K562 (cell line): ENCODE measurements around the gene GPR183. TPM values are rescaled to one million over a fixed set of nuclear protein-coding genes. Genes with fewer than 3 reads are reported as not detected.

ENCODE experiments used
- ATAC-seq: fragments of 200-7000 bp; cut with Tn5 transposase; 3 replicates; pipeline ENCODE4 v1.9.1; 2020; ENCODE audit warnings: moderate library complexity
- BruUV-seq: library from RNA; stranded (reverse); fragments of 400-500 nt; replicated peaks from 2 replicates; lab custom pipeline; 2021; lab: Mats Ljungman, UMichigan
- CTCF ChIA-PET: fragments of 300-600 bp; formaldehyde crosslinking; extraction: SDS; loops from one replicate; lab custom pipeline; 2021; ENCODE audit warnings: low intra/inter-chr PET ratio; lab: Yijun Ruan, JAX
- POLR2A ChIA-PET: fragments of 300-600, 350-650 bp; sonication (Branson Sonifier 250); formaldehyde crosslinking; extraction: SDS; loops from one replicate; lab custom pipeline; 2021; ENCODE audit warnings: antibody characterized with exemption, inconsistent platforms; lab: Yijun Ruan, JAX
- DNase-seq, 4 experiments: peaks; one replicate each; pipeline versions ENCODE4 v3.0.0 to v3.0.0-alpha.2; 2011 to 2018; ENCODE audit warnings: low spot score in 3 of 4, mixed read lengths in 3 of 4; ENCODE audit errors: extremely low read depth in 1 of 4
- FAIRE-seq: peaks from 2 replicates; lab custom pipeline; 2011; peaks lifted over from hg19 to GRCh38; lab: Jason Lieb, UNC
- H2AFZ ChIP-seq: 2 replicates; pipeline ENCODE4 v1.6.0; 2011; ENCODE audit warnings: low read depth, low read length, control low read depth, inconsistent platforms
- H3K27ac ChIP-seq: fragments of 200-600 bp; 3 replicates; pipeline ENCODE4 v1.8.0; 2011; ENCODE audit warnings: low read depth, mild to moderate bottlenecking, control low read depth, inconsistent platforms, low read length, moderate library complexity, mixed read lengths; ENCODE audit errors: extremely low read depth
- H3K27me3 ChIP-seq, 2 experiments: fragments of 300-600 bp in 1 of 2; 2 replicates in 1 of 2; 3 replicates in 1 of 2; pipeline versions ENCODE4 v1.6.0 to v1.8.0; 2011; ENCODE audit warnings: inconsistent platforms in 2 of 2, low read length in 2 of 2, mild to moderate bottlenecking in 1 of 2, mixed read lengths in 1 of 2, moderate library complexity in 1 of 2; ENCODE audit not compliant: control insufficient read depth in 2 of 2, insufficient read depth in 2 of 2
- H3K36me3 ChIP-seq: fragments of 300-600 bp; 3 replicates; pipeline ENCODE4 v1.8.0; 2011; ENCODE audit warnings: mild to moderate bottlenecking, low read length, inconsistent platforms; ENCODE audit not compliant: control insufficient read depth, insufficient read depth
- H3K4me1 ChIP-seq, 2 experiments: fragments of 200-600 bp in 1 of 2; replicated peaks in 1 of 2; 2 replicates in 1 of 2; 3 replicates in 1 of 2; pipeline versions ENCODE4 v1.5.1 to v1.8.0; 2011; ENCODE audit warnings: inconsistent platforms in 2 of 2, low read length in 2 of 2, mild to moderate bottlenecking in 1 of 2, mixed read lengths in 1 of 2, moderate library complexity in 1 of 2; ENCODE audit not compliant: control insufficient read depth in 2 of 2, insufficient read depth in 2 of 2
- H3K4me2 ChIP-seq: 2 replicates; pipeline ENCODE4 v1.6.1; 2011; ENCODE audit warnings: low read length, control low read depth, inconsistent platforms, mixed read lengths; ENCODE audit not compliant: insufficient read depth
- H3K4me3 ChIP-seq: fragments of 200-600 bp; sonication (generic), shearing (Covaris generic); 2 replicates; pipeline ENCODE4 v1.5.1; 2016; ENCODE audit warnings: control low read depth, inconsistent platforms
- H3K79me2 ChIP-seq: fragments of 200-600 bp; 3 replicates; pipeline ENCODE4 v1.8.0; 2011; ENCODE audit warnings: low read length, inconsistent platforms; ENCODE audit not compliant: control insufficient read depth, insufficient read depth
- H3K9ac ChIP-seq, 2 experiments: 2 replicates each; pipeline versions ENCODE4 v1.6.0 to v1.6.1; 2011; ENCODE audit warnings: low read depth in 2 of 2, low read length in 2 of 2, control low read depth in 1 of 2, inconsistent platforms in 1 of 2, mild to moderate bottlenecking in 1 of 2, mixed read lengths in 1 of 2; ENCODE audit not compliant: insufficient read depth in 1 of 2
- H3K9me1 ChIP-seq: one replicate; pipeline ENCODE4 v1.6.0; 2011; ENCODE audit warnings: inconsistent platforms, mild to moderate bottlenecking, low read length, moderate library complexity; ENCODE audit not compliant: control insufficient read depth, insufficient read depth
- H3K9me3 ChIP-seq: replicated peaks from 2 replicates; pipeline ENCODE4 v1.5.1; 2011; ENCODE audit warnings: low read depth, low read length, inconsistent platforms; ENCODE audit not compliant: control insufficient read depth, insufficient read depth
- H4K20me1 ChIP-seq: replicated peaks from 2 replicates; pipeline ENCODE4 v1.6.1; 2011; ENCODE audit warnings: low read length, inconsistent platforms, mixed read lengths; ENCODE audit not compliant: control insufficient read depth, insufficient read depth
- CEBPB ChIP-seq: fragments of 450-650 bp; IDR thresholded peaks from 2 replicates; pipeline ENCODE4 v1.6.1; 2016; ENCODE audit warnings: missing genetic modification characterization, missing compliant biosample characterization
- CEBPG ChIP-seq, 3 experiments: fragments of 200-800 bp in 1 of 3; sonication (Bioruptor generic) in 1 of 3; sonication (generic) in 1 of 3; formaldehyde crosslinking in 1 of 3; IDR thresholded peaks in 2 of 3; conservative IDR thresholded peaks in 1 of 3; 2 replicates each; pipeline versions ENCODE4 v1.6.1 to v1.8.0; 2016 to 2022; ENCODE audit warnings: missing compliant biosample characterization in 2 of 3, missing genetic modification characterization in 2 of 3, mild to moderate bottlenecking in 1 of 3, missing genetic modification reagents in 1 of 3
- IRF9 ChIP-seq: fragments of 450-650 bp; IDR thresholded peaks from 2 replicates; pipeline ENCODE4 v1.6.1; 2016; ENCODE audit warnings: missing biosample characterization, missing genetic modification characterization
- REST ChIP-seq, 2 experiments: fragments of 450-650 bp; formaldehyde crosslinking in 1 of 2; IDR thresholded peaks; 2 replicates each; pipeline versions ENCODE4 v1.4.0 to v1.6.1; 2014 to 2020; ENCODE audit warnings: mild to moderate bottlenecking in 2 of 2, borderline replicate concordance in 1 of 2, low read depth in 1 of 2
- ZNF217 ChIP-seq: sonication (generic); formaldehyde crosslinking; IDR thresholded peaks from 2 replicates; pipeline ENCODE4 v1.8.0; 2022; ENCODE audit warnings: mild to moderate bottlenecking, missing genetic modification reagents
- ZSCAN32 ChIP-seq: fragments of 450-650 bp; formaldehyde crosslinking; IDR thresholded peaks from 2 replicates; pipeline ENCODE4 v1.4.0; 2020; ENCODE audit warnings: mild to moderate bottlenecking, moderate library complexity
- WGBS: fragments of 100-300 bp; shearing (Covaris generic); methylation state at CpG from one replicate; pipeline ENCODE4 v1.1.6; 2016; ENCODE audit warnings: low coverage, mixed read lengths; ENCODE audit not compliant: insufficient coverage; ENCODE audit errors: missing lambda C conversion rate; 5-methylcytosine and 5-hydroxymethylcytosine counted together
- in situ Hi-C: fragments of 300-500 bp; cut with MboI; formaldehyde crosslinking; loops from 4 replicates; pipeline ENCODE4 v1.15.0; 2018; ENCODE audit warnings: inconsistent platforms, mixed read lengths
- intact Hi-C: fragments of 100-400 bp; cut with micrococcal nuclease; formaldehyde crosslinking; loops from 2 replicates; pipeline ENCODE4 v1.14.2; 2022
- polyA plus RNA-seq, 8 experiments: library from polyadenylated mRNA; depleted of rRNA in 4 of 8; stranded (reverse) in 5 of 8; unstranded in 3 of 8; fragments of >200 nt; fragmentation: Nextera tagmentation in 2 of 8; fragmentation: Illumina TruSeq in 1 of 8; extraction: Ambion mirVana in 2 of 8; extraction: Trizol in 1 of 8; gene quantifications; 2 replicates each; pipeline versions ENCODE4 v1.2.1 to v1.2.3, GENCODE V29; 2011 to 2014; ENCODE audit warnings: inconsistent platforms in 1 of 8, missing spikeins in 1 of 8
- total RNA-seq, 7 experiments: library from RNA; depleted of rRNA in 6 of 7; stranded (reverse); fragments of >200 nt in 6 of 7; fragmentation: Illumina TruSeq in 2 of 7; extraction: Trizol in 2 of 7; gene quantifications; 2 replicates each; pipeline versions ENCODE4 v1.2.1 to v1.2.3, GENCODE V29; 2011 to 2021; ENCODE audit warnings: low replicate concordance in 1 of 7

Gene GPR183
- total and polyA plus RNA-seq, 9 of the 15 experiments (the other 6 are each of a cell fraction or from before 2014, with no cell fraction given) = 1.3 to 10.2 (median 3.7) TPM

GRCh38 chr13:99311748-99312492 lies 4.7 kb upstream of the GPR183 start:
- no TSS peak for BruUV-seq
- Histone ChIP-seq H3K79me2 (peaks cover 26% of the 10 kb centered on the region; the same call in 2 of the 3 replicates), H3K9me3 (no peaks in the 10 kb centered on the region), H2AFZ (no peak overlapping the region), H3K27ac (peak overlapping the region; percentile 33; the same call in 1 of the 3 replicates), H3K4me2 (no peak overlapping the region), H3K36me3 (peaks cover 14% of the 10 kb centered on the region; the same call in 2 of the 3 replicates), H3K4me3 (no peak overlapping the region), H3K9me1 (no peaks in the 10 kb centered on the region), H4K20me1 (no peaks in the 10 kb centered on the region), H3K27me3 (no peaks in the 10 kb centered on the region), H3K9ac (no peak overlapping the region), H3K4me1 (peaks cover 10 to 41% of the 10 kb centered on the region in 2 experiments)
- DNase-seq (no peak), ATAC-seq (no peak), FAIRE-seq (no peak)
- POLR2A ChIA-PET = interaction anchor here (0.7 to 1.2 kb wide), 2 partner anchors 10 to 12 kb away, joined by 3 to 4 read pairs; no protein-coding TSS in a partner anchor
- 76% methylated on average over 10 of the region's 10 CpGs for WGBS
- peak; percentile 55; the same call in 1 of the 2 replicates for TF ChIP-seq CEBPG (CRISPR knock-in tag; IDR thresholded peaks at IDR 0.05)
- TF ChIP-seq CEBPG (tag; conservative IDR thresholded peaks at IDR 0.05 in 1 of 2, IDR thresholded peaks at IDR 0.05 in 1 of 2) = peak; percentile 79 to 89
- TF ChIP-seq ZNF217 (CRISPR knock-in tag) = no peak
- 0 out of 2 replicates have a peak, but pooled peaks have one; percentile 25 for TF ChIP-seq IRF9
- no peak for TF ChIP-seq ZSCAN32 (CRISPR knock-in tag)
- peak; percentile 67 for TF ChIP-seq REST (IDR thresholded peaks at IDR 0.05; ENCODE audit: borderline replicate concordance)
- no peak for TF ChIP-seq REST (CRISPR knock-in tag; IDR thresholded peaks at IDR 0.05; ENCODE audit: low read depth)
- peak; percentile 94 for TF ChIP-seq CEBPB (tag)
- CTCF ChIA-PET = no interaction called here
- in situ Hi-C loops = no loop called here
- intact Hi-C loops = no loop called here
